ENCODE results near the gene CTBP2.

CTBP2 gene

GRCh38 chr10:125106586-125106985 lies 53.8 kb downstream of the CTBP2 start:
- no peak for DNase-seq (ENCODE audit: low read depth)

GRCh38 chr10:125105706-125106255 lies 54.6 kb downstream of the CTBP2 start:
- no peak for DNase-seq (ENCODE audit: low read depth)

GRCh38 chr10:125105155-125105554 lies 55.2 kb downstream of the CTBP2 start:
- DNase-seq (ENCODE audit: low read depth), result no peak

- no peak for DNase-seq (ENCODE audit: low read depth)
Observed at GRCh38 chr10:125104559-125104958, 55.8 kb downstream of the CTBP2 start.

GRCh38 chr10:125103924-125104323 lies 56.4 kb downstream of the CTBP2 start:
- DNase-seq (ENCODE audit: low read depth), result no peak

GRCh38 chr10:125103466-125103865 lies 56.9 kb downstream of the CTBP2 start:
- DNase-seq (ENCODE audit: low read depth), result no peak

GRCh38 chr10:125102821-125103220 lies 57.5 kb downstream of the CTBP2 start:
- no peak for DNase-seq (ENCODE audit: low read depth)

- no peak for DNase-seq (ENCODE audit: low read depth)
Observed at GRCh38 chr10:125102246-125102645, 58.1 kb downstream of the CTBP2 start.

GRCh38 chr10:125101581-125101980 lies 58.8 kb downstream of the CTBP2 start:
- no peak for DNase-seq (ENCODE audit: low read depth)

- no peak for DNase-seq (ENCODE audit: low read depth)
Observed at GRCh38 chr10:125101049-125101448, 59.3 kb downstream of the CTBP2 start.

GRCh38 chr10:125097409-125098070 lies 62.8 kb downstream of the CTBP2 start:
- no peak for DNase-seq (ENCODE audit: low read depth)

GRCh38 chr10:125096975-125097374 lies 63.4 kb downstream of the CTBP2 start:
- DNase-seq (ENCODE audit: low read depth), result no peak

- DNase-seq (ENCODE audit: low read depth), result no peak
Observed at GRCh38 chr10:125096371-125096770, 64.0 kb downstream of the CTBP2 start.

- DNase-seq (ENCODE audit: low read depth), result no peak
Observed at GRCh38 chr10:125095776-125096175, 64.6 kb downstream of the CTBP2 start.

- DNase-seq (ENCODE audit: low read depth), result no peak
Observed at GRCh38 chr10:125095228-125095627, 65.1 kb downstream of the CTBP2 start.

- DNase-seq (ENCODE audit: low read depth), result no peak
Observed at GRCh38 chr10:125094806-125095205, 65.6 kb downstream of the CTBP2 start.

GRCh38 chr10:125093974-125094705 lies 66.2 kb downstream of the CTBP2 start:
- no peak for DNase-seq (ENCODE audit: low read depth)

GRCh38 chr10:125093199-125093973 lies 67.0 kb downstream of the CTBP2 start:
- no peak for DNase-seq (ENCODE audit: low read depth)

- no peak for DNase-seq (ENCODE audit: low read depth)
Observed at GRCh38 chr10:125092564-125093031, 67.8 kb downstream of the CTBP2 start.

GRCh38 chr10:125091891-125092290 lies 68.5 kb downstream of the CTBP2 start:
- DNase-seq (ENCODE audit: low read depth), result no peak

GRCh38 chr10:125089469-125089868 lies 70.9 kb downstream of the CTBP2 start:
- DNase-seq (ENCODE audit: low read depth), result no peak

- no peak for DNase-seq (ENCODE audit: low read depth)
Observed at GRCh38 chr10:125087897-125088215, 72.5 kb downstream of the CTBP2 start.

Measured in activated T-helper 9 cell treated with anti-CD3 and anti-CD28 coated beads, Interleukin-2, amount 50 U/mL, for 16 hours (primary cell).